Activated CD4-positive, alpha-beta memory T cell treated with anti-CD3 and anti-CD28 coated beads for 36 hours (primary cell): ENCODE measurements around the gene TLNRD1. TPM values are rescaled to one million over a fixed set of nuclear protein-coding genes. Genes with fewer than 3 reads are reported as not detected.

ENCODE experiments used
- CTCF ChIA-PET: fragments of 350-600 bp; sonication (Branson Sonifier 250); formaldehyde crosslinking; loops from one replicate; lab custom pipeline; 2021; ENCODE audit warnings: antibody characterized with exemption, inconsistent platforms; lab: Charles Lee
- POLR2A ChIA-PET: fragments of 350-600 bp; sonication (Branson Sonifier 250); formaldehyde crosslinking; loops from one replicate; lab custom pipeline; 2021; ENCODE audit warnings: antibody characterized with exemption; lab: Charles Lee
- DNase-seq: peaks from one replicate; pipeline ENCODE4 v3.0.0-alpha.2; 2020
- H3K27ac Mint-ChIP-seq: one replicate; pipeline ENCODE4 v1.8.0; 2021; ENCODE audit warnings: mixed read lengths
- H3K27me3 Mint-ChIP-seq: one replicate; pipeline ENCODE4 v1.8.0; 2021; ENCODE audit warnings: mixed read lengths
- H3K36me3 Mint-ChIP-seq: one replicate; pipeline ENCODE4 v1.8.0; 2021; ENCODE audit warnings: mixed read lengths
- H3K4me1 Mint-ChIP-seq: one replicate; pipeline ENCODE4 v1.8.0; 2021; ENCODE audit warnings: low read depth, mixed read lengths
- H3K4me3 Mint-ChIP-seq: one replicate; pipeline ENCODE4 v1.8.0; 2021; ENCODE audit warnings: mild to moderate bottlenecking, mixed read lengths
- H3K9me3 Mint-ChIP-seq: one replicate; pipeline ENCODE4 v1.8.0; 2021; ENCODE audit warnings: mixed read lengths
- intact Hi-C: fragments of 100-400 bp; cut with micrococcal nuclease; formaldehyde crosslinking; loops from one replicate; pipeline ENCODE4 v1.15.1; 2023
- total RNA-seq, 2 experiments: library from RNA; stranded (reverse); gene quantifications; one replicate each; pipeline ENCODE4 v1.2.3, GENCODE V29; 2021

Gene TLNRD1
- total RNA-seq, 2 experiments from 2014 or later = 23.5 to 25.4 TPM

- Mint-ChIP-seq H3K4me1 (peaks cover 49% of the 10 kb centered on the region), H3K36me3 (peaks cover 16% of the 10 kb centered on the region), H3K27ac (no peak overlapping the region), H3K27me3 (no peaks in the 10 kb centered on the region), H3K4me3 (peak overlapping the region; percentile 71), H3K9me3 (no peaks in the 10 kb centered on the region)
- ChIA-PET CTCF (interaction anchor here (1.1 to 6.3 kb wide), 4 partner anchors 10 to 264 kb away, joined by 4 to 53 read pairs (median 5); no protein-coding TSS in a partner anchor), POLR2A (interaction anchor here (1.2 to 3.0 kb wide), 7 partner anchors 11 to 1031 kb away, joined by 3 to 22 read pairs (median 6); partner anchors contain the start of gene BCL2A1)
- intact Hi-C loops = no loop called here
- no peak for DNase-seq
Observed at GRCh38 chr15:81002331-81003096, 1.8 kb downstream of the TLNRD1 start.

- H3K9me3 Mint-ChIP-seq = no peaks in the 10 kb centered on the region
- POLR2A ChIA-PET = interaction anchor here (1.2 kb wide), 1 partner anchor 13 kb away, joined by 3 read pairs; no protein-coding TSS in a partner anchor
- intact Hi-C loops = no loop called here
- no peak overlapping the region for H3K27ac Mint-ChIP-seq
- H3K27me3 Mint-ChIP-seq = no peaks in the 10 kb centered on the region
- no peak overlapping the region for H3K4me3 Mint-ChIP-seq
- no peak for DNase-seq
- H3K36me3 Mint-ChIP-seq = peaks cover 16% of the 10 kb centered on the region
- H3K4me1 Mint-ChIP-seq = peaks cover 54% of the 10 kb centered on the region
- CTCF ChIA-PET = no interaction called here
Observed at GRCh38 chr15:81003097-81003350, 2.3 kb downstream of the TLNRD1 start.

- POLR2A ChIA-PET = no interaction called here
- Mint-ChIP-seq H3K4me3 (no peak overlapping the region), H3K4me1 (peaks cover 66% of the 10 kb centered on the region), H3K9me3 (no peaks in the 10 kb centered on the region), H3K36me3 (peaks cover 16% of the 10 kb centered on the region), H3K27me3 (no peaks in the 10 kb centered on the region), H3K27ac (no peak overlapping the region)
- DNase-seq = no peak
- CTCF ChIA-PET = no interaction called here
- intact Hi-C loops = no loop called here
Observed at GRCh38 chr15:81006124-81006523, 5.4 kb downstream of the TLNRD1 start.

- intact Hi-C loops = no loop called here
- DNase-seq = no peak
- no peaks in the 10 kb centered on the region for H3K27me3 Mint-ChIP-seq
- POLR2A ChIA-PET = no interaction called here
- peaks cover 16% of the 10 kb centered on the region for H3K36me3 Mint-ChIP-seq
- H3K9me3 Mint-ChIP-seq = no peaks in the 10 kb centered on the region
- H3K27ac Mint-ChIP-seq = no peak overlapping the region
- H3K4me1 Mint-ChIP-seq = peaks cover 72% of the 10 kb centered on the region
- CTCF ChIA-PET = interaction anchor here (0.7 kb wide), 1 partner anchor 258 kb away, joined by 3 read pairs; no protein-coding TSS in a partner anchor
- H3K4me3 Mint-ChIP-seq = no peak overlapping the region
Observed at GRCh38 chr15:81007428-81008064, 6.8 kb downstream of the TLNRD1 start.

GRCh38 chr15:81008312-81008711 is 7.6 kb downstream of the TLNRD1 start:
- Mint-ChIP-seq H3K4me3 (no peak overlapping the region), H3K27me3 (no peaks in the 10 kb centered on the region), H3K27ac (no peak overlapping the region), H3K4me1 (peaks cover 68% of the 10 kb centered on the region), H3K9me3 (no peaks in the 10 kb centered on the region), H3K36me3 (peaks cover 13% of the 10 kb centered on the region)
- intact Hi-C loops = no loop called here
- CTCF ChIA-PET = no interaction called here
- DNase-seq = no peak
- POLR2A ChIA-PET = no interaction called here

- Mint-ChIP-seq H3K27ac (no peak overlapping the region), H3K4me1 (peaks cover 50% of the 10 kb centered on the region), H3K9me3 (no peaks in the 10 kb centered on the region), H3K36me3 (peaks cover 3% of the 10 kb centered on the region), H3K4me3 (no peak overlapping the region), H3K27me3 (no peaks in the 10 kb centered on the region)
- intact Hi-C loops = no loop called here
- CTCF ChIA-PET = interaction anchor here (2.0 kb wide), 1 partner anchor 256 kb away, joined by 9 read pairs; no protein-coding TSS in a partner anchor
- POLR2A ChIA-PET = interaction anchor here (1.0 kb wide), 1 partner anchor 9 kb away, joined by 3 read pairs; the partner anchor contains the start of gene TLNRD1
- no peak for DNase-seq
Observed at GRCh38 chr15:81010086-81010485, 9.4 kb downstream of the TLNRD1 start.

- intact Hi-C loops = no loop called here
- Mint-ChIP-seq H3K4me1 (peaks cover 39% of the 10 kb centered on the region), H3K4me3 (no peak overlapping the region), H3K27me3 (no peaks in the 10 kb centered on the region), H3K36me3 (peaks cover 3% of the 10 kb centered on the region), H3K9me3 (no peaks in the 10 kb centered on the region), H3K27ac (no peak overlapping the region)
- POLR2A ChIA-PET = no interaction called here
- CTCF ChIA-PET = interaction anchor here (1.0 kb wide), 1 partner anchor 12 kb away, joined by 3 read pairs; no protein-coding TSS in a partner anchor
- DNase-seq = no peak
Observed at GRCh38 chr15:81011593-81011992, 10.9 kb downstream of the TLNRD1 start.

GRCh38 chr15:81012588-81012987 is 11.9 kb downstream of the TLNRD1 start:
- POLR2A ChIA-PET = interaction anchor here (1.1 kb wide), 1 partner anchor 1702 kb away, joined by 3 read pairs; the partner anchor contains the start of gene TMED3
- Mint-ChIP-seq H3K27me3 (no peaks in the 10 kb centered on the region), H3K4me3 (no peak overlapping the region), H3K27ac (no peak overlapping the region), H3K4me1 (peaks cover 34% of the 10 kb centered on the region), H3K9me3 (no peaks in the 10 kb centered on the region), H3K36me3 (peaks cover 3% of the 10 kb centered on the region)
- intact Hi-C loops = no loop called here
- CTCF ChIA-PET = interaction anchor here (1.3 kb wide), 1 partner anchor 11 kb away, joined by 4 read pairs; no protein-coding TSS in a partner anchor
- no peak for DNase-seq

GRCh38 chr15:81013396-81013929 is 12.7 kb downstream of the TLNRD1 start:
- Mint-ChIP-seq H3K27me3 (no peaks in the 10 kb centered on the region), H3K27ac (no peak overlapping the region), H3K4me3 (no peak overlapping the region), H3K36me3 (peaks cover 3% of the 10 kb centered on the region), H3K9me3 (no peaks in the 10 kb centered on the region), H3K4me1 (peaks cover 25% of the 10 kb centered on the region)
- DNase-seq = no peak
- intact Hi-C loops = no loop called here
- CTCF ChIA-PET = interaction anchor here (1.3 kb wide), 1 partner anchor 12 kb away, joined by 4 read pairs; no protein-coding TSS in a partner anchor
- POLR2A ChIA-PET = interaction anchor here (1.1 kb wide), 1 partner anchor 1702 kb away, joined by 3 read pairs; the partner anchor contains the start of gene TMED3

- CTCF ChIA-PET = no interaction called here
- Mint-ChIP-seq H3K36me3 (peaks cover 3% of the 10 kb centered on the region), H3K27ac (no peak overlapping the region), H3K4me3 (no peak overlapping the region), H3K4me1 (peaks cover 16% of the 10 kb centered on the region), H3K27me3 (no peaks in the 10 kb centered on the region), H3K9me3 (no peaks in the 10 kb centered on the region)
- POLR2A ChIA-PET = no interaction called here
- intact Hi-C loops = no loop called here
- no peak for DNase-seq
Observed at GRCh38 chr15:81014446-81015093, 13.8 kb downstream of the TLNRD1 start.

- ChIA-PET CTCF (interaction anchor here (0.6 kb wide), 1 partner anchor 1182 kb away, joined by 3 read pairs; no protein-coding TSS in a partner anchor), POLR2A (interaction anchor here (1.3 kb wide), 1 partner anchor 13 kb away, joined by 3 read pairs; no protein-coding TSS in a partner anchor)
- H3K4me3 Mint-ChIP-seq = no peak overlapping the region
- H3K27me3 Mint-ChIP-seq = no peaks in the 10 kb centered on the region
- no peak overlapping the region for H3K27ac Mint-ChIP-seq
- peaks cover 7% of the 10 kb centered on the region for H3K4me1 Mint-ChIP-seq
- intact Hi-C loops = no loop called here
- H3K36me3 Mint-ChIP-seq = peaks cover 3% of the 10 kb centered on the region
- no peak for DNase-seq
- no peaks in the 10 kb centered on the region for H3K9me3 Mint-ChIP-seq
Observed at GRCh38 chr15:81015621-81016488, 15.1 kb downstream of the TLNRD1 start.
